Lower lobe of right lung (tissue), 2 donors: ENCODE measurements around the gene TEKTIP1. TPM values are rescaled to one million over a fixed set of nuclear protein-coding genes. Genes with fewer than 3 reads are reported as not detected.
"Not testable (repeated sequence)": the region's sequence is repeated elsewhere in the genome, so short reads cannot be mapped to it uniquely, and the experiment has no call there.

Experiments
- ATAC-seq, 2 donors: fragments of 200-7000 bp; cut with Tn5 transposase; one replicate each; pipeline ENCODE4 v1.9.1; 2020 to 2022; ENCODE audit warnings: mild to moderate bottlenecking in 2 of 2, moderate library complexity in 2 of 2
- DNase-seq: peaks from one replicate; pipeline ENCODE4 v3.0.0-alpha.2; 2020
- H3K27ac ChIP-seq: fragments of 200-600 bp; one replicate; pipeline ENCODE4 v1.8.0; 2022
- H3K27me3 ChIP-seq: fragments of 200-600 bp; one replicate; pipeline ENCODE4 v1.8.0; 2022; ENCODE audit warnings: low read depth
- H3K36me3 ChIP-seq: fragments of 200-600 bp; one replicate; pipeline ENCODE4 v1.8.0; 2022; ENCODE audit warnings: mild to moderate bottlenecking
- H3K4me1 ChIP-seq: fragments of 200-600 bp; one replicate; pipeline ENCODE4 v1.8.0; 2022
- H3K4me3 ChIP-seq: fragments of 200-600 bp; one replicate; pipeline ENCODE4 v1.8.0; 2022; ENCODE audit warnings: mild to moderate bottlenecking
- H3K9me3 ChIP-seq: fragments of 200-600 bp; one replicate; pipeline ENCODE4 v1.8.0; 2022
- intact Hi-C: fragments of 100-400 bp; cut with DNase I; formaldehyde crosslinking; loops from one replicate; pipeline ENCODE4 v1.11.0; 2022
- total RNA-seq: library from RNA; stranded (reverse); fragmentation: NEBNext Ultra II Directional; extraction: Animal tissue kit (Norgen Biotek cat#: 25700); gene quantifications from one replicate; pipeline ENCODE4 v1.2.1, GENCODE V29; 2021
- TF ChIP-seq, protein P1 (sequence below): fragments of 200-600 bp; IDR thresholded peaks from one replicate; pipeline ENCODE4 v1.8.0; 2022; ENCODE audit warnings: antibody characterized with exemption, mild to moderate bottlenecking
- donor health status: DM: no; HTN: yes; CAD: no; lungs with severe emphysema.

TEKTIP1 gene
- total RNA-seq, 1 donor from 2014 or later = 2.2 TPM

DNA sequence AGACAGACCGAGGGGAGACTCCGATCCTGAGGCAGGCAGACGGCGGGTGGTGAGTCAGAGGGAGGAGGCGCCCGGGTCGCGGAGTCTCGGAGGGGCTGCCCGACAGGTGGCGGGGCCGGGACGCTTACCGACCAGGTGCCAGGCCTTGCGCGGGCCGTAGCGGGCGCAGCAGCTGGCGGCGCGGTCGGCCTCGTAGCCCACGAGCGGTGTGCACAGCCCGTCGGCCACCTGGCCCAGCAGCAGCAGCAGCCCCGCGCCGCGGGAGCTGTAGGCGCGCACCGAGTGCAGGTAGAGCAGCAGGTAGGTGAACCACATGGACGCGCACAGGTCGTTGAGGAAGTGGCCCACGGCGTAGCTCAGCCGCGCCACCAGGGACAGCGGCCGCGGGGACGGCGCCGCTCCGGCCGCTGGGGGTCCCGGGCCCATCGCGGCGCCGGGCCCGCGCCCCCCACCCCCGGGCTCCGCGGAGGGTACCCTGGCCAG lies 18.0 kb downstream of the TEKTIP1 start:
- Histone ChIP-seq H3K4me1 (peaks cover 48% of the 10 kb centered on the region), H3K27me3 (no peaks in the 10 kb centered on the region), H3K36me3 (no peaks in the 10 kb centered on the region), H3K27ac (peak overlapping the region; percentile 87), H3K9me3 (no peaks in the 10 kb centered on the region), H3K4me3 (peak overlapping the region; percentile 95)
- DNase-seq (peak; percentile 70), ATAC-seq (peak; percentile 23 to 35)
- TF ChIP-seq, protein P1, sequence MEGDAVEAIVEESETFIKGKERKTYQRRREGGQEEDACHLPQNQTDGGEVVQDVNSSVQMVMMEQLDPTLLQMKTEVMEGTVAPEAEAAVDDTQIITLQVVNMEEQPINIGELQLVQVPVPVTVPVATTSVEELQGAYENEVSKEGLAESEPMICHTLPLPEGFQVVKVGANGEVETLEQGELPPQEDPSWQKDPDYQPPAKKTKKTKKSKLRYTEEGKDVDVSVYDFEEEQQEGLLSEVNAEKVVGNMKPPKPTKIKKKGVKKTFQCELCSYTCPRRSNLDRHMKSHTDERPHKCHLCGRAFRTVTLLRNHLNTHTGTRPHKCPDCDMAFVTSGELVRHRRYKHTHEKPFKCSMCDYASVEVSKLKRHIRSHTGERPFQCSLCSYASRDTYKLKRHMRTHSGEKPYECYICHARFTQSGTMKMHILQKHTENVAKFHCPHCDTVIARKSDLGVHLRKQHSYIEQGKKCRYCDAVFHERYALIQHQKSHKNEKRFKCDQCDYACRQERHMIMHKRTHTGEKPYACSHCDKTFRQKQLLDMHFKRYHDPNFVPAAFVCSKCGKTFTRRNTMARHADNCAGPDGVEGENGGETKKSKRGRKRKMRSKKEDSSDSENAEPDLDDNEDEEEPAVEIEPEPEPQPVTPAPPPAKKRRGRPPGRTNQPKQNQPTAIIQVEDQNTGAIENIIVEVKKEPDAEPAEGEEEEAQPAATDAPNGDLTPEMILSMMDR = peak; percentile 15
- intact Hi-C loops = no loop called here

DNA sequence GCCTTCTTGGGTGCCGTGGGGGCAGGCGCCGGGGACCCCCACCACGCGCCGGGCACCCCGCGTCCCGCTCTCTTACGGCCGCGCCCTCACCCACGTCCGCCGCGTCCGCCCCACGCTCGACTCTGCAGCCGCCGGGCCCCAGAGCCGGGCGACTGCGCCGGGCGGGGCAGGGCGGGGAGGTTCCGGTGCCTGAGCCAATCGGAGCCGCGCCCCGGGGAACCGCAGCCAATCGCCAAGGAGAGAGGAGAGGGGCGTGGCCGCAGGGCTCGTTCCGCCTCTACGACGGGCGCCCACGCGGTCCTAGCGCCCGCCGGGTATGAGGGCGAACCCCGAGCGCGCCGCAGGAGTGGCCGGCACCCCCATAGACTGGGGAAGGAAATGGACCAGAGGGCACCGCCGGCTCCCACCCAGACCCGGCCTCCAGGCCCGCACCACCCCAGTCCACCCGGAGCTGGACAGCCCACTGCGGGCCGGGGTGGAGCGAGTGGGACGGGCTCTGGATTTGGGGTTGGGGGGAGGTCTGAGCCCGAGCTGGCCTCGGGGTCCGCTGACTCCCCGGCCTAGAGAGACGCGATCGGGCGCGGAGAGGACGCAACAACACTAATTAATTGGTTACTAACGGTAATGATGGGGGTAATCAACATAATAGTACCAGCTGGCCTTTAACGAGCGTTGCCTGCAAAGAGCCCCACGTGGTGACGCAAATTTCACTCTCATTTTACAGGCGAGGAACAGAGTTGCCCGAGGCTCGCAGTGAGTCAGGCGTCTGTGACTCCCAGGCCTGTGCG lies 18.7 kb downstream of the TEKTIP1 start, which contains the start of gene MFSD12:
Gene MFSD12, minus strand, starts transcription at position 126 of the 788 bp plus-strand sequence. CDS start 183 bp downstream, outside the sequence.
- Histone ChIP-seq H3K27ac (peak within 1 kb of the TSS; percentile 87), H3K4me1 (peaks cover 43% of the 10 kb centered on the region), H3K9me3 (no peaks in the 10 kb centered on the region), H3K27me3 (no peaks in the 10 kb centered on the region), H3K36me3 (no peaks in the 10 kb centered on the region), H3K4me3 (peak within 1 kb of the TSS; percentile 95)
- DNase-seq (peak; percentile 96), ATAC-seq (peak; percentile 98 to 99)
- TF ChIP-seq, protein P1 = no peak
- intact Hi-C loops = no loop called here

DNA sequence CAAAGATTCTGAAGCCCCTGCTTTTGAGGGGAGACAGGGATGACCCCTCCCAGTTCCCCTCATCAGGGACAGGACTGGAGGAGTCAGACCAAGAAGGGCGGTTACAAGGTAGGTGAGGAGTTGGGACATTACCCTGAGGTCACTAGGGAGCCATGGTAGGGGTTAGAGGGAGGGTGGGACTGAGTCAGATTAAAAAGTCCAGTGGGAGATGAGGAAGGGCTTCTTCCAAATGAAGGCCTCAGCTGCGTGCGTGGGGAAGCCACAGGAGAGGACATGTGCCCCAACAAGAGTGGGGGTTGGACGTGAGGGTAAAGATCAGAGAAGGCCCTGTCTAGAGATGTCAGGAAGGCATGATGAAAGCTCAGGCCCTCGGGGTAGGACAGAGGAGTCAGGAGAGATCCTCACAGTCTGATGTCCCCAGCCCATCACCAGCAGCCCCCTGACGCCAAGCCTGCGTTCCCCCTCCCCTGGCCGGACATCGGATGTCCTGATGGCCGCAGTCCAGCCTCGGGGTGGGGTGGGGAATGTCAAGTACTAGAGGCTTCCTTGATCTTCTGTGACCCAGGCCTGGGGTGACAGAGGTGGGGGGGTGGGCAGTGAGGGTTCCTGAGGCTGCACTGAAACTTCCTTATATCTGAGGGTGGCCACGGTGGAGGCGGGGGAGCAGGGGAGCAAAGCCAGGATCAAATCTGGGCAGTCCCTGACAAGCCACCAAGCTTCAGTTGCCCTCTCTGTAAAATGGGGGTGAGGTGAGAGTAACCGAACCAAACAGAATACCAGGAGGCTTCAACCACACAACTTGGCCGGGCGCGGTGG lies 24.9 kb downstream of the TEKTIP1 start:
- Histone ChIP-seq H3K4me1 (no peaks in the 10 kb centered on the region), H3K27me3 (no peaks in the 10 kb centered on the region), H3K36me3 (no peaks in the 10 kb centered on the region), H3K4me3 (no peak overlapping the region), H3K9me3 (no peaks in the 10 kb centered on the region), H3K27ac (no peak overlapping the region)
- intact Hi-C loops = no loop called here
- ATAC-seq = no peak
- no peak for DNase-seq
- TF ChIP-seq, protein P1 = no peak

DNA sequence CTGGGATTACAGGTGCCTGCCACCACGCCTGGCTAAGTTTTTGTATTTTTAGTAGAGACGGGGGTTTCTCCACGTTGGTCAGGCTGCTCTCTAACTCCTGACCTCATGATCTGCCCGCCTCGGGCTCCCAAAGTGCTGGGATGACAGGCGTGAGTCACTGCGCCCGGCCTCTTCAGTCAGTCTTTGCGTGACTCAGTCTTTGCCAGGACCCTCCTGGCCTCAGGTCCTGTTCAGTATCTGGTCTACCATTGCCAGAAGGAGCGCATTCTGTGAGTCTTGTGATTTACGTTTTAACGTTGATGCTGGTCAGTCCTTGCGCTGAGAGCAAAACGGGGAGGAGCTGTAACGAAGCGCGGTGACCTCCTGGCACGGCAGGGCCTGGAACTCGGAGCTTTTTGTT lies 26.2 kb downstream of the TEKTIP1 start:
- DNase-seq = no peak
- Histone ChIP-seq H3K36me3 (no peaks in the 10 kb centered on the region), H3K27ac (no peak overlapping the region), H3K9me3 (no peaks in the 10 kb centered on the region), H3K4me1 (no peaks in the 10 kb centered on the region), H3K27me3 (no peaks in the 10 kb centered on the region), H3K4me3 (no peak overlapping the region)
- TF ChIP-seq, protein P1 = no peak
- ATAC-seq = no peak
- intact Hi-C loops = no loop called here

DNA sequence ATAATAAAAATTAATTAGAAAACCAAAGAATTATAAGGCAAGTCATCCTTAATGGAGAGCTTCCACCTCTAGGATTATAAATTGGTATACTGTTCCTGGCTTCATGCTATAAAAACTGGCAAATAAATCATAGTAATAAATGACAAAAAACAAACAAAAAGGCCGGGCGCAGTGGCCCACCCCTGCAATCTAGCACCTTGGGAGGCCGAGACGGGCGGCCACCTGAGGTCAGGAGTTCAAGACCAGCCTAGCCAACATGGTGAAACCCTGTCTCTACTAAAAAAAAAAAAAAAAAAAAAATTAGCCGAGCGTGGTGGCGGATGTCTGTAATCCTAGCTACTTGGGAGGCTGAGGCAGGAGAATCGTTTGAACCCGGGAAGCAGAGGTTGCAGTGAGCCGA lies 31.1 kb downstream of the TEKTIP1 start:
- H3K27ac ChIP-seq, H3K36me3 ChIP-seq, DNase-seq, H3K9me3 ChIP-seq, H3K4me3 ChIP-seq, intact Hi-C loops, H3K27me3 ChIP-seq, ATAC-seq: not testable (repeated sequence)
- peaks cover 14% of the 10 kb centered on the region for H3K4me1 ChIP-seq
